ENCODE data around the gene WDFY4.
A peak's percentile ranks its signal among the peaks of the same experiment; 100 is the strongest.

The WDFY4 gene

GRCh38 chr10:48799341-48800006, 114.8 kb downstream of the WDFY4 start:
- no peak for DNase-seq

GRCh38 chr10:48800007-48800675, 115.5 kb downstream of the WDFY4 start:
- DNase-seq: no peak

DNA sequence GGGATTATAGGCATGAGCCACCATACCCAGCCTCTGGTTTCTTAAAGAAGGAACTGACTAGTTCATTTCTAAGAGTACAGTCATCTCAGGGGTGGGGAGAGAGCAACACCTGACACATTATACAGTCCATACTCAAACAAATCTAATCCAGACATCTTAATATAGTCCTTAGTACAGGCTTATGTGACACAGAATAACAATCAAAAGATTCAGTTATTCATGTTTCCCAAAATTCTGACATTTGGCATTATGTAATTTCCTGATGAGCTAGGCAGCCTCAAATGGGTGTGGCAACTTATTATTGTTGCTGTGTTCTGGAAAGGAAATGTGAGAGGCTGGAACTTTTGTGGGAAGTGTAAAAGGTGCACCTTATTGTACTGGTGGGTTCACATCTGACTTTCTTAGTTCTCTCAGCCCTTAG, 116.3 kb downstream of the WDFY4 start:
- DNase-seq: no peak

- no peak for DNase-seq
These were observed 118.0 kb downstream of the WDFY4 start for GRCh38 chr10:48802611-48803071.

DNA sequence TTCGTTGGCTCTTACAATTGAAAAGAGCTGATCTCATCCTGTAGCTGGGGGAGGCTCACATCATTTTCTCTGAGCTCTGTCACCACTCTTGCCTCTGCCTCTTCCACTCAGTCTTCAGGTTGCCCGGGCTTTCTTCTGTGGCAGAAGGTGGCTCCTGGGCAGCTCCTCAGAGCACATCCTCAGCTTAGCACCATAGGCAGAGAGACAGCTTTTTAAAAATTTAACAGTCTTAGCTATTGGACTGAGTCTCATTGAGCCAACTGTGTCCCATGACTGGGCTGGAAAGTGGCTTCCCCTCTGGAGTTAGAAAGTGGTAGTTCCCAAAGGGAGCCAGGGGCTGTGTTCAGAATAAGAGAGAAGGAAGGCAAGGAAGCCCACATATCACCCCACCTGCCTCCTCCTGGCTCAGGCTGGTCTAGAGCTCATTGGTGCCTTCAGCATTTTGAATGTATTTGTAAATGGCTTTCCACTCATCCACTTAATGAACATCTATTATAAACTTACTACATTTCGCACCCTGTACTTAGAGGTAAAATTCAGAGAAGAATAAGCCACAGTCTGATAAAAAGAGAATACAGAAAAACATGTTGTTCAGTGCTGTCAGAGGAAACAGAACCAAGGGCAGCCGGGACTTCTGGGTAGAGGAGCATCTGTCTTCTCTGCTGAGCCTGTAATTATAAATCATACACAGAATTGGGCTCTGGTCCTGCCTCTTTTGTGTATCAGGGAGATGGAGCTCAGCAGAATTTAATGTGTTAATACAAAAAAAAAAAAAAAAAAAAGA, 119.3 kb downstream of the WDFY4 start:
- no peak for DNase-seq

- DNase-seq: no peak
These were observed 120.1 kb downstream of the WDFY4 start for GRCh38 chr10:48804740-48805182.

DNA sequence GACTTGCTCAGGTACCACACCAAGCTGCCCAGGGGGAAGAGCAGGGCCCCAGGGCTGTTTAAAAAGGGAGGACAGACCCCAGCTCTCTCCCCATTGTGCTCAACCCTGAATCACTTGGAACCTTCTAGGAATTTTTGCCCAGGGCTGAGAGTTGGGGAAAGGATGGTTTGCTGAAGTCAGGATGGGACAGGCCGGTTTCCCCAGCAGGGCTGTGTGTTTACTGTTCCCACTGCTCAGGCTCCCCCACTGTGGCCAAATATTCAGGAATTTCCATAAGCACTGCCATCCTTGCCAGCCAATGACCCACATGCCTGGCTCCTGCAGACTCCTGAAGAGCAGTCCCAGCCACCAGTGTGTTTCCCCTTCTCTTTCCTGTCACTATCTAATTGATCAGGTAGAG, 120.7 kb downstream of the WDFY4 start:
- DNase-seq: no peak

DNA sequence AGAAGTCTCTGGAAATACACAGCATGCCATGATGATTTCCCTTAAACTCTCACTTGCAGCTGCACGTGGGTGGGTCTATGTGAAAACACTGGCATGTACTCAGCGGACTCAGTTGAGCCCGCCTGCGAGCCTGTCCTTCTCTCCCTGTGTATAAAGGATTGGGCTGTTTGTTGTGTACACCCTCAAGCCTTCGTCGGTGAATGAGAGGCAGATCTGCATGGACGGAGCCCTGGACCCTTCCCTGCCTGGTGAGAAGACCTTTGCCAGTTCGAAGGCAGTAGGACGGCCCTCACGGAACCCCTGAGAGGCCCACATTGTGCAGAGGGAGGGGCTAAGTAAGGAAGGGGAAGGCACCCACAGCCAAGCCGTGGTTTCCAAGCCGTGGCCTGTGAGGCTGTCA, 121.2 kb downstream of the WDFY4 start:
- DNase-seq: no peak

- no peak for DNase-seq
These were observed 121.7 kb downstream of the WDFY4 start for GRCh38 chr10:48806342-48806741.

GRCh38 chr10:48807791-48808470, 123.3 kb downstream of the WDFY4 start:
- no peak for DNase-seq

DNA sequence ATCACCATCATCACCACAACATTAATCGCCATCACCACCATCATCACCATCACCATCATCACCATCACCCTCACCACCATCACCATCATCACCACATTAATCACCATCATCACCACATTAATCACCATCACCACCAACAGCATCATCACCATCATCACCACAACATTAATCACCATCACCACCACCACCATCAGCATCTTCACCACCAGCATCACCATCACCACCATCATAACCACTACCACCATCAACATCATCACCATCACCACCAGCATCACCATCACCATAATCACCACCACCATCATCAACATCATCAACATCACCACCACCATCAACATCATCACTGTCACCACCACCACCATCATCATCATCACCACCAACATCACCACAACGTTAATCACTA, 124.6 kb downstream of the WDFY4 start:
- no peak for DNase-seq

GRCh38 chr10:48811461-48811860, 126.8 kb downstream of the WDFY4 start:
- DNase-seq: peak; percentile 29

GRCh38 chr10:48811917-48812316, 127.2 kb downstream of the WDFY4 start:
- DNase-seq: no peak

DNA sequence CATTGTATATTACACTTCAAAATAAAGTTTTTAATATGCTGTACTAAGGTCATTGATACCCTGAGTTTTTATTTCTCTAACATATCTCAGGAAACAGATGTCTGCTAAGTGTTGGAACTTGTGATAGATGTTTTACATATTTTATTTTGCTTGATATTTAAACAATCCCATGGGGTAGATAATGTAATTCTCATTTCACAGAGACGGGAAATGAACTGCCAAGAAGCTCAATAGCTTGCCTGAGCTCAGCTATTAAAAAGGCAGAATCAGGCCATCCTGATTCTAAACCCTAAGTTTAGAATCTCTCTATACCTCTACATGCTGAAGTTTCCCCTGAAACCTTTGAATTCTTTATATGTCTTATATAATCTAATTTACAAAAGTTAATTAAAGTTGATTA, 128.6 kb downstream of the WDFY4 start:
- no peak for DNase-seq

DNA sequence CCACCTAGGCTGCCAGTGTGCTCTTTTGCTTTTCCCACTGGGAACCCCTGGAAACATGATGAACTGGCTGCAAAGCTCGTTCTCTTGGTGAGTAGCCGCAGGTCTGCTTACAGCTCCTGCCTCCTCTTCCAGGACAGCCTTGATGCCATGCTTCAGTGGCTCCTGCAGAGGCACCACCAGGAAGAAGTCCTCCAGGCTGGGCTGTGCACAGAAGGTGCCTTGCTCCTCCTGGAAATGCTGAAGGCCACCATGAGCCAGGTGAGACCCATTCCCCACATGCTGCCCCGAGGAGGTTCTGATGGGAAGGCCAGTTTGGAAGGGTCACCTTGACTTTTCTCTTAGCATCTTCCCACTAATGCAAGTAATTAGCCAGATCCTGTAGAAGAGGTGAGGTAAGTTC, 129.2 kb downstream of the WDFY4 start:
- DNase-seq: no peak

DNA sequence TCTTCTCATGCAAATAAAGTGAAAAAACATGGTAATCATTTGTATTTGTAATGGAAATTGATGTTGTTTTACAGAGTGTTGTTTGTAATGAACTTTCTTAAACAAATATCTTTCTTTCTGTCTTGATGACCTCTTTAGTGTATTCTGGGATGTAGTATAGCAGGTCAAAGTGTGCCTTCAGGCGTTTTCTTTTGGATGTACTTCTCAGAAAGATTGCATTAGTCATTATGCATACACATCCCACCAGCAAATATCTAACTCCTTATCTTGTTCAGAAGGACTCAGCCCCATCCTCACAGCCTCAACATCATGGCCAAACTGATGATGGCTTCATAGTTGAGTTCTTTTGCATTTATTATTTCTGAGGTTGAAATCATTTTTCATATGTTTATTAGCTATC, 130.3 kb downstream of the WDFY4 start:
- no peak for DNase-seq

DNA sequence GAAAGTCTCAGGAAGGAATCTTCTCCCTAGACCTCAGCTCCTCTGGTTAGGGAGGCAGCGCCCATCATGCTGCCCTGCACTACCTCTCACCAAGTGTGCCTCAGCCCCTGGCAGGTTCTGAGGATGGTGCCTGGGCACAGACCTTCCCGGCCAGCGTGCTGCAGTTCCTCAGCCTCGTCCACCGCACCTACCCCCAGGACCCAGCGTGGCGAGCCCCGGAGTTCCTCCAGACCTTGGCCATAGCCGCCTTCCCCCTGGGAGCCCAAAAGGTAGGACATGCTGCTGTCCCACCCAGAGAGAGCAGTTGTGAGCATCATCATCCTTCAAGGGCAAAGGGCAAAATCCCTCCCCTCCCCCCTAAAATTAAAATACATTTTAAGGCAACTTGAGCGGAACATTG, 132.5 kb downstream of the WDFY4 start:
- no peak for DNase-seq

- DNase-seq: no peak
These were observed 133.4 kb downstream of the WDFY4 start for GRCh38 chr10:48818081-48818480.

DNA sequence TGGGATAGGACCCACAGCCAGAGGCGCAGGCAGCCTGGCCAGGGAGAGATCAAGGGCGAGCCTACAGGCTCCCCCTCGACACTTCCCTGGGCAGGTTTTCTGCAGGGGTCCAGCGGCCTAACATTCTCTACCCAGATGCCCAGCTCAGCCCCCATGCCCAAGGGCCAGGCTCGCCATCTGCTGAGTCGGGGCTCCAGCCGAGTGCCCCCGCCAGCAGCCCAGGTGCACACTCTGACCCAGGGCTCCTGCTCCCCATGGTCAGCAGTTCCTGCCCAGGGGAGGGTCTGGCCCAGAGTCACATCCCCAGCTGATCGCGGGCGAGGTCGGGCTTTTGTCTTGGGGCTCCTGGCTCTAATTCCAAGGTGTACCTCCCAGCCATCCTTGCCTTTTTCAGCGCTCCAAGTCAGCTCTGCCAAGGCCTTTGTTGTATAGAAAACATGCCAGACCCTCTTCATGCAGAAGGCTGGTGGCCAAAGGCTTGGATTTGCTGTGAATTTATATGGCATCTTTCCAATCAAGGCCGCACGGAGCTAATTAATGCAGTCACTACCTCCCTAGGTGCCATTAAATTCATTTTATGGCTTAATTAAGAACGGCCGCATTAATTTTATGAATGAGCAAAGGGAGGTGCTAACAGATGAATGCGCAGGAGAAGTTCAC, 134.3 kb downstream of the WDFY4 start:
- no peak for DNase-seq

- no peak for DNase-seq
These were observed 135.1 kb downstream of the WDFY4 start for GRCh38 chr10:48819783-48820182.

- no peak for DNase-seq
These were observed 135.6 kb downstream of the WDFY4 start for GRCh38 chr10:48820231-48820630.

GRCh38 chr10:48820699-48821098, 136.0 kb downstream of the WDFY4 start:
- DNase-seq: no peak

GRCh38 chr10:48821111-48821510, 136.4 kb downstream of the WDFY4 start:
- DNase-seq: no peak
